GM19467 (cell line): ENCODE measurements around the gene VRK1.
"Not testable (repeated sequence)": the region's sequence is repeated elsewhere in the genome, so short reads cannot be mapped to it uniquely, and the experiment has no call there.

ENCODE experiments used
- ATAC-seq: cut with Tn5 transposase; IDR thresholded peaks from one replicate; pipeline ENCODE4 v1.9.1; 2021; ENCODE audit warnings: mild to moderate bottlenecking, moderate library complexity; ENCODE audit not compliant: unreplicated experiment

Gene VRK1

GRCh38 chr14:96796851-96797581, at the start of gene VRK1:
Gene VRK1 (plus strand): TSS chr14:96797382. CDS start chr14:96833472, 36,090 bp downstream.
- peak; percentile 97 for ATAC-seq

GRCh38 chr14:96747608-96748007, 49.6 kb upstream of the VRK1 start:
- no peak for ATAC-seq

- ATAC-seq = no peak
These were observed 48.8 kb upstream of the VRK1 start for GRCh38 chr14:96748362-96748761.

- no peak for ATAC-seq
These were observed 45.7 kb upstream of the VRK1 start for GRCh38 chr14:96751505-96751904.

GRCh38 chr14:96752125-96752524, 45.1 kb upstream of the VRK1 start:
- ATAC-seq = no peak

GRCh38 chr14:96752594-96752993, 44.6 kb upstream of the VRK1 start:
- no peak for ATAC-seq

- ATAC-seq = no peak
These were observed 42.9 kb upstream of the VRK1 start for GRCh38 chr14:96754162-96754844.

- ATAC-seq = no peak
These were observed 42.4 kb upstream of the VRK1 start for GRCh38 chr14:96754845-96755184.

GRCh38 chr14:96756745-96757144, 40.4 kb upstream of the VRK1 start:
- ATAC-seq = no peak

GRCh38 chr14:96757456-96757855, 39.7 kb upstream of the VRK1 start:
- ATAC-seq = no peak

- no peak for ATAC-seq
These were observed 36.1 kb upstream of the VRK1 start for GRCh38 chr14:96761066-96761465.

GRCh38 chr14:96762650-96763049, 34.5 kb upstream of the VRK1 start:
- ATAC-seq = peak; percentile 95

GRCh38 chr14:96764012-96764411, 33.2 kb upstream of the VRK1 start:
- no peak for ATAC-seq

- ATAC-seq = not testable (repeated sequence)
These were observed 32.0 kb upstream of the VRK1 start for GRCh38 chr14:96765205-96765604.

- no peak for ATAC-seq
These were observed 24.3 kb upstream of the VRK1 start for GRCh38 chr14:96772929-96773328.

- no peak for ATAC-seq
These were observed 20.4 kb upstream of the VRK1 start for GRCh38 chr14:96776791-96777190.

GRCh38 chr14:96780500-96780899, 16.7 kb upstream of the VRK1 start:
- ATAC-seq = no peak

GRCh38 chr14:96781371-96781770, 15.8 kb upstream of the VRK1 start:
- no peak for ATAC-seq

- ATAC-seq = no peak
These were observed 14.7 kb upstream of the VRK1 start for GRCh38 chr14:96782436-96782835.

GRCh38 chr14:96783043-96783914, 13.9 kb upstream of the VRK1 start:
- no peak for ATAC-seq

GRCh38 chr14:96783915-96784224, 13.3 kb upstream of the VRK1 start:
- no peak for ATAC-seq

- ATAC-seq = no peak
These were observed 7.0 kb upstream of the VRK1 start for GRCh38 chr14:96790186-96790585.
